Measurements from ENCODE around the gene SELENOT. TPM values are rescaled to one million over a fixed set of nuclear protein-coding genes. Genes with fewer than 3 reads are reported as not detected.

The SELENOT gene
- total and polyA plus RNA-seq, 2 donors (not counting 1 experiment from before 2014, with no cell fraction given): 76.7 to 143 TPM

- ATAC-seq (ENCODE audit: low read depth) (no peak), DNase-seq (no peak)
- Histone ChIP-seq H3K27me3 (replicated peaks in 1 of 4; ENCODE audit: control extremely low read depth in 1 of 4, control insufficient read depth in 3 of 4, insufficient read depth in 4 of 4, low read length in 3 of 4) (no peaks in the 10 kb centered on the region), H3K27ac (ENCODE audit: low read length in 2 of 2) (no peak overlapping the region), H4K20me1 (ENCODE audit: control insufficient read depth, insufficient read depth, low read length, poor library complexity, severe bottlenecking) (no peaks in the 10 kb centered on the region), H3K4me1 (ENCODE audit: control insufficient read depth in 2 of 2, insufficient read depth in 2 of 2, low read length in 2 of 2) (no peaks in the 10 kb centered on the region), H2AFZ (ENCODE audit: insufficient read depth, low read depth, low read length, poor library complexity, severe bottlenecking) (no peak overlapping the region), H3K9me3 (ENCODE audit: control extremely low read depth in 1 of 3, control insufficient read depth in 2 of 3, insufficient read depth in 1 of 3, low read length in 2 of 3) (no peaks in the 10 kb centered on the region), H3K36me3 (replicated peaks in 1 of 2; ENCODE audit: control extremely low read depth in 1 of 2, control insufficient read depth in 1 of 2, extremely low read depth in 1 of 2, insufficient read depth in 2 of 2, low read length in 1 of 2) (no peaks in the 10 kb centered on the region), H3K9ac (ENCODE audit: low read length) (no peak overlapping the region), H3K4me3 (ENCODE audit: control extremely low read depth in 1 of 5, extremely low read depth in 1 of 5, insufficient read depth in 1 of 5, low read depth in 2 of 5, low read length in 4 of 5) (no peak overlapping the region), H3K79me2 (ENCODE audit: control insufficient read depth, insufficient read depth, low read length) (no peaks in the 10 kb centered on the region), H3K4me2 (replicated peaks; ENCODE audit: low read depth, low read length, poor library complexity, severe bottlenecking) (no peak overlapping the region)
- H3K27me3 Mint-ChIP-seq: no peaks in the 10 kb centered on the region
- ChIA-PET POLR2A (no interaction called here), CTCF (no interaction called here)
- no peak overlapping the region for H3K27ac Mint-ChIP-seq
- WGBS (ENCODE audit: insufficient coverage): 42% methylated on average over 4 of the region's 4 CpGs
- no peaks in the 10 kb centered on the region for H3K4me1 Mint-ChIP-seq
- H3K9me3 Mint-ChIP-seq (ENCODE audit: insufficient read depth): no peaks in the 10 kb centered on the region
- intact Hi-C loops (cut with micrococcal nuclease): no loop called here
- no peak overlapping the region for H3K4me3 Mint-ChIP-seq
- TF ChIP-seq EZH2 (IDR thresholded peaks at IDR 0.05; ENCODE audit: borderline replicate concordance, insufficient read depth, low read depth, low read length, poor library complexity, severe bottlenecking): no peak
- TF ChIP-seq, protein P1, sequence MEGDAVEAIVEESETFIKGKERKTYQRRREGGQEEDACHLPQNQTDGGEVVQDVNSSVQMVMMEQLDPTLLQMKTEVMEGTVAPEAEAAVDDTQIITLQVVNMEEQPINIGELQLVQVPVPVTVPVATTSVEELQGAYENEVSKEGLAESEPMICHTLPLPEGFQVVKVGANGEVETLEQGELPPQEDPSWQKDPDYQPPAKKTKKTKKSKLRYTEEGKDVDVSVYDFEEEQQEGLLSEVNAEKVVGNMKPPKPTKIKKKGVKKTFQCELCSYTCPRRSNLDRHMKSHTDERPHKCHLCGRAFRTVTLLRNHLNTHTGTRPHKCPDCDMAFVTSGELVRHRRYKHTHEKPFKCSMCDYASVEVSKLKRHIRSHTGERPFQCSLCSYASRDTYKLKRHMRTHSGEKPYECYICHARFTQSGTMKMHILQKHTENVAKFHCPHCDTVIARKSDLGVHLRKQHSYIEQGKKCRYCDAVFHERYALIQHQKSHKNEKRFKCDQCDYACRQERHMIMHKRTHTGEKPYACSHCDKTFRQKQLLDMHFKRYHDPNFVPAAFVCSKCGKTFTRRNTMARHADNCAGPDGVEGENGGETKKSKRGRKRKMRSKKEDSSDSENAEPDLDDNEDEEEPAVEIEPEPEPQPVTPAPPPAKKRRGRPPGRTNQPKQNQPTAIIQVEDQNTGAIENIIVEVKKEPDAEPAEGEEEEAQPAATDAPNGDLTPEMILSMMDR (IDR thresholded peaks at IDR 0.05): no peak
Observed at GRCh38 chr3:150653110-150653561, 50.0 kb downstream of the SELENOT start.

GRCh38 chr3:150656316-150656715, 53.2 kb downstream of the SELENOT start:
- no peaks in the 10 kb centered on the region for H3K4me1 ChIP-seq (ENCODE audit: control insufficient read depth in 2 of 2, insufficient read depth in 2 of 2, low read length in 2 of 2)
- H3K4me2 ChIP-seq (replicated peaks; ENCODE audit: low read depth, low read length, poor library complexity, severe bottlenecking): no peak overlapping the region
- no peaks in the 10 kb centered on the region for H3K9me3 ChIP-seq (ENCODE audit: control extremely low read depth in 1 of 3, control insufficient read depth in 2 of 3, insufficient read depth in 1 of 3, low read length in 2 of 3)
- no peak overlapping the region for H3K4me3 ChIP-seq (ENCODE audit: control extremely low read depth in 1 of 5, extremely low read depth in 1 of 5, insufficient read depth in 1 of 5, low read depth in 2 of 5, low read length in 4 of 5)
- ChIA-PET CTCF (no interaction called here), POLR2A (no interaction called here)
- no peak overlapping the region for H3K27ac ChIP-seq (ENCODE audit: low read length in 2 of 2)
- no peak overlapping the region for H3K27ac Mint-ChIP-seq
- H3K4me1 Mint-ChIP-seq: no peaks in the 10 kb centered on the region
- H3K27me3 ChIP-seq (replicated peaks in 1 of 4; ENCODE audit: control extremely low read depth in 1 of 4, control insufficient read depth in 3 of 4, insufficient read depth in 4 of 4, low read length in 3 of 4): no peaks in the 10 kb centered on the region
- H3K79me2 ChIP-seq (ENCODE audit: control insufficient read depth, insufficient read depth, low read length): no peaks in the 10 kb centered on the region
- H3K9ac ChIP-seq (ENCODE audit: low read length): no peak overlapping the region
- H3K27me3 Mint-ChIP-seq: peaks cover 4% of the 10 kb centered on the region
- WGBS (ENCODE audit: insufficient coverage): 78% methylated on average over 1 of the region's 4 CpGs
- no peaks in the 10 kb centered on the region for H3K36me3 ChIP-seq (replicated peaks in 1 of 2; ENCODE audit: control extremely low read depth in 1 of 2, control insufficient read depth in 1 of 2, extremely low read depth in 1 of 2, insufficient read depth in 2 of 2, low read length in 1 of 2)
- intact Hi-C loops (cut with micrococcal nuclease): no loop called here
- H4K20me1 ChIP-seq (ENCODE audit: control insufficient read depth, insufficient read depth, low read length, poor library complexity, severe bottlenecking): no peaks in the 10 kb centered on the region
- no peak overlapping the region for H3K4me3 Mint-ChIP-seq
- H3K9me3 Mint-ChIP-seq (ENCODE audit: insufficient read depth): no peaks in the 10 kb centered on the region
- H2AFZ ChIP-seq (ENCODE audit: insufficient read depth, low read depth, low read length, poor library complexity, severe bottlenecking): no peak overlapping the region
- TF ChIP-seq, protein P1 (IDR thresholded peaks at IDR 0.05): no peak
- no peak for TF ChIP-seq EZH2 (IDR thresholded peaks at IDR 0.05; ENCODE audit: borderline replicate concordance, insufficient read depth, low read depth, low read length, poor library complexity, severe bottlenecking)
- DNase-seq (no peak), ATAC-seq (ENCODE audit: low read depth) (no peak)
